Effector memory CD4-positive, alpha-beta T cell (primary cell): ENCODE data around the gene UBE2QL1.

Source experiments
- DNase-seq, 3 donors: peaks; one replicate each; pipeline ENCODE4 v3.0.0-alpha.2; 2020
- H3K27ac ChIP-seq: 2 replicates; pipeline ENCODE4 v1.7.0; 2013; ENCODE audit warnings: mild to moderate bottlenecking, low read length, moderate library complexity; ENCODE audit not compliant: insufficient read depth, poor library complexity, severe bottlenecking
- H3K27me3 ChIP-seq: replicated peaks from 2 replicates; pipeline ENCODE4 v1.7.0; 2013; ENCODE audit warnings: mild to moderate bottlenecking, low read length; ENCODE audit not compliant: insufficient read depth, control insufficient read depth, poor library complexity, severe bottlenecking
- H3K36me3 ChIP-seq: 2 replicates; pipeline ENCODE4 v1.7.0; 2013; ENCODE audit warnings: mild to moderate bottlenecking, low read length, moderate library complexity; ENCODE audit not compliant: control insufficient read depth, insufficient read depth
- H3K4me1 ChIP-seq: 2 replicates; pipeline ENCODE4 v1.7.0; 2013; ENCODE audit warnings: low read length, mild to moderate bottlenecking; ENCODE audit not compliant: control insufficient read depth, insufficient read depth, poor library complexity, severe bottlenecking
- H3K4me3 ChIP-seq: 2 replicates; pipeline ENCODE4 v1.7.0; 2013; ENCODE audit warnings: low read length, low read depth, mild to moderate bottlenecking; ENCODE audit not compliant: insufficient read depth, poor library complexity, severe bottlenecking
- H3K9me3 ChIP-seq: 2 replicates; pipeline ENCODE4 v1.7.0; 2013; ENCODE audit warnings: mild to moderate bottlenecking, low read length, moderate library complexity; ENCODE audit not compliant: control insufficient read depth

Gene UBE2QL1

GRCh38 chr5:6462671-6463070 is 14.0 kb downstream of the UBE2QL1 start:
- Histone ChIP-seq H3K27me3 (no peaks in the 10 kb centered on the region), H3K36me3 (no peaks in the 10 kb centered on the region), H3K4me3 (no peak overlapping the region), H3K4me1 (no peaks in the 10 kb centered on the region), H3K9me3 (no peaks in the 10 kb centered on the region), H3K27ac (no peak overlapping the region)
- DNase-seq, result no peak

GRCh38 chr5:6464441-6464840 is 15.8 kb downstream of the UBE2QL1 start:
- no peak for DNase-seq
- Histone ChIP-seq H3K9me3 (no peaks in the 10 kb centered on the region), H3K4me1 (no peaks in the 10 kb centered on the region), H3K4me3 (no peak overlapping the region), H3K27me3 (no peaks in the 10 kb centered on the region), H3K36me3 (no peaks in the 10 kb centered on the region), H3K27ac (no peak overlapping the region)

- no peak for DNase-seq
- H3K36me3 ChIP-seq, result no peaks in the 10 kb centered on the region
- H3K27ac ChIP-seq, result no peak overlapping the region
- H3K4me1 ChIP-seq, result no peaks in the 10 kb centered on the region
- no peaks in the 10 kb centered on the region for H3K9me3 ChIP-seq
- no peak overlapping the region for H3K4me3 ChIP-seq
- no peaks in the 10 kb centered on the region for H3K27me3 ChIP-seq
Measured at GRCh38 chr5:6465831-6466790, 17.5 kb downstream of the UBE2QL1 start.

GRCh38 chr5:6466975-6467567 is 18.4 kb downstream of the UBE2QL1 start:
- no peaks in the 10 kb centered on the region for H3K36me3 ChIP-seq
- DNase-seq, result no peak
- H3K4me3 ChIP-seq, result no peak overlapping the region

GRCh38 chr5:6467591-6467990 is 18.9 kb downstream of the UBE2QL1 start:
- Histone ChIP-seq H3K27ac (no peak overlapping the region), H3K4me1 (no peaks in the 10 kb centered on the region), H3K9me3 (no peaks in the 10 kb centered on the region), H3K4me3 (no peak overlapping the region), H3K27me3 (no peaks in the 10 kb centered on the region), H3K36me3 (no peaks in the 10 kb centered on the region)
- no peak for DNase-seq

More at GRCh38 chr5:6466975-6467567, 18.4 kb downstream of the UBE2QL1 start:
- Histone ChIP-seq H3K27me3 (no peaks in the 10 kb centered on the region), H3K27ac (no peak overlapping the region), H3K4me1 (no peaks in the 10 kb centered on the region), H3K9me3 (no peaks in the 10 kb centered on the region)

GRCh38 chr5:6468104-6468503 is 19.4 kb downstream of the UBE2QL1 start:
- no peak overlapping the region for H3K27ac ChIP-seq
- H3K4me1 ChIP-seq, result no peaks in the 10 kb centered on the region
- no peaks in the 10 kb centered on the region for H3K36me3 ChIP-seq
- H3K9me3 ChIP-seq, result no peaks in the 10 kb centered on the region
- no peak for DNase-seq
- no peak overlapping the region for H3K4me3 ChIP-seq
- no peaks in the 10 kb centered on the region for H3K27me3 ChIP-seq

- H3K36me3 ChIP-seq, result no peaks in the 10 kb centered on the region
- no peak for DNase-seq
- no peaks in the 10 kb centered on the region for H3K27me3 ChIP-seq
- no peak overlapping the region for H3K27ac ChIP-seq
- H3K9me3 ChIP-seq, result no peaks in the 10 kb centered on the region
- no peak overlapping the region for H3K4me3 ChIP-seq
- no peaks in the 10 kb centered on the region for H3K4me1 ChIP-seq
Measured at GRCh38 chr5:6468870-6469269, 20.2 kb downstream of the UBE2QL1 start.

GRCh38 chr5:6469836-6470235 is 21.2 kb downstream of the UBE2QL1 start:
- H3K27me3 ChIP-seq, result no peaks in the 10 kb centered on the region
- no peak for DNase-seq

GRCh38 chr5:6470672-6471071 is 22.0 kb downstream of the UBE2QL1 start:
- DNase-seq, result no peak
- Histone ChIP-seq H3K27me3 (no peaks in the 10 kb centered on the region), H3K4me3 (no peak overlapping the region), H3K4me1 (no peaks in the 10 kb centered on the region), H3K27ac (no peak overlapping the region), H3K9me3 (no peaks in the 10 kb centered on the region), H3K36me3 (no peaks in the 10 kb centered on the region)

More at GRCh38 chr5:6469836-6470235, 21.2 kb downstream of the UBE2QL1 start:
- H3K4me1 ChIP-seq, result no peaks in the 10 kb centered on the region
- H3K27ac ChIP-seq, result no peak overlapping the region
- H3K4me3 ChIP-seq, result no peak overlapping the region
- no peaks in the 10 kb centered on the region for H3K36me3 ChIP-seq
- H3K9me3 ChIP-seq, result no peaks in the 10 kb centered on the region

GRCh38 chr5:6471252-6471651 is 22.6 kb downstream of the UBE2QL1 start:
- H3K4me3 ChIP-seq, result no peak overlapping the region
- no peaks in the 10 kb centered on the region for H3K4me1 ChIP-seq
- H3K36me3 ChIP-seq, result no peaks in the 10 kb centered on the region
- H3K27me3 ChIP-seq, result no peaks in the 10 kb centered on the region
- H3K9me3 ChIP-seq, result no peaks in the 10 kb centered on the region
- no peak overlapping the region for H3K27ac ChIP-seq
- DNase-seq, result no peak
